NCI-H82 treated with DMSO at 0.1 percent for 48 hours (cell line): ENCODE results near the gene YWHAE.
"Not testable (repeated sequence)": the region's sequence is repeated elsewhere in the genome, so short reads cannot be mapped to it uniquely, and the experiment has no call there.

Experiments
- DNase-seq: peaks from one replicate; lab custom pipeline; 2025; ENCODE audit not compliant: unreplicated experiment; lab: John Stamatoyannopoulos, UW

Gene YWHAE

DNA sequence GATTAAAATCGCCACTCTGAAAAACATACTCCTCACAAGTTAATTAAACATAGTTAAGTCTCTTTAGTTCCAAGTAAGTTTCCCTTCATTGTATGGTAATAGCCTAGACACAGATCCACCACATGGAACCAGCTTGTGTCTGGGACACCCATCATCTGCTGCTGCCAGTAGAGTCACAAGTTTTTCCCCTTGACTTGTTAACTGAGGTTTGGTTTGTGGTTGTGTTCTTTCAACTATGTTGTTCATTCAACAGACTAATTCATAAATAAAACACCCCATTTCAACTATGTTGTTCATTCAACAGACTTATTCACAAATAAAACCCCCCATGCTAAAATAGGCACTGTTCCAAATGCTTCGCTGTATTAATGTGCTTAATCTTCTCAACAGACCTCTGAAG is 24.4 kb downstream of the YWHAE start:
- no peak for DNase-seq

DNA sequence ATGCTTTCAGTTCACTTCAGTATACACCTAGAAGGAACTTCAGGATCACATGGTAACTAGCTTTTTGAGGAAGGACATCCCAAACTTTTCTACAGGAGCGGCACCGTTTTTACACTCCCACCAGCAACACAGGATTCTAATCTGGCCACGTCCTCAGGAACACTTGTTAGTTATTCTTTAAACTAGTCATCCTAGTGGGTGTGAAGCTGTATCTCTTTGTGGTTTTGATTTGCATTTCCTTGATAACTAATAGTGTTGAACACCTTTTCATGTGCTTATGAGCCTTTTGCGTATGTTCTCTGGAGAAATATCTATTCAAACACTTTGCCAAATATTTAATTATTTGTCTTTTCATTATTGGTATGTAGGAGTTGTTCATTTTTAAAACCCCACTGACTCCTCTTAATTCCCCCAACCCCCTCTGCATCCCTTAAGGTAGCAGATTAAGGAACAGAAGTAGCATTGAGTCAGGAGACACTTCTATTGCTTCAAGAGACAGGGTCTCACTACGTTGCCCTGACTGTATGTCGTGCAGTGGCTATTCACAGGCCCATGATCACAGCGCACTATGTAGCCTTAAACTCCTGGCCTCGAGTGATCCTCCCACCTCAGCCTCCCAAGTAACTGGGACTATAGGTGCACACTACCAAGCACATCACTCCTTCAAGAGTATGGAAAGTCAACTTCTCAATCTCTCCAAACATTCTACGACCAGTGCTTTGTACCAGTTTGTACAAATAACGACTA is 25.4 kb downstream of the YWHAE start:
- DNase-seq, result no peak

DNA sequence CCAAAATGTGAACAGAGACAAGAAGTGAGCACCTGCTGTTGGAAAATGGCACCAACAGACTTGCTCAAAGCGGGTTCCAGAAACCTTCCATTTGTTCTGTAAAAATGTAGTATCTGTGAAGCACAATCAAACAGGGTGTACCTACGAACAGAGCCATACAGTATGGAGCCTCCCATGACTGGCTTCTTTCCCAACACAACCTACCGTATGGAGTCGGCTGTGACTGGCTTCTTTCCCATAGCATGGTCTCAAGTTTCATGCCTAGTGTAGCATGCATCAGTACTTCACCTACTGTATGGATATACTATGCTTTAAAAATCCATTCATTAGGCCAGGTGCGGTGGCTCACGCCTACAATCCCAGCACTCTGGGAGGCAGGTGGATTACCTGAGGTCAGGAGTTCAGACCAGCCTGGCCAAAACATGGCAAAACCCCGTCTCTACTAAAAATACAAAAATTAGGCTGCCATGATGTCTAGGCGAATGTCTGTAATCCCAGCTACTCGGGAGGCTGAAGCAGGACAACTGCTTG is 26.2 kb downstream of the YWHAE start:
- no peak for DNase-seq

DNA sequence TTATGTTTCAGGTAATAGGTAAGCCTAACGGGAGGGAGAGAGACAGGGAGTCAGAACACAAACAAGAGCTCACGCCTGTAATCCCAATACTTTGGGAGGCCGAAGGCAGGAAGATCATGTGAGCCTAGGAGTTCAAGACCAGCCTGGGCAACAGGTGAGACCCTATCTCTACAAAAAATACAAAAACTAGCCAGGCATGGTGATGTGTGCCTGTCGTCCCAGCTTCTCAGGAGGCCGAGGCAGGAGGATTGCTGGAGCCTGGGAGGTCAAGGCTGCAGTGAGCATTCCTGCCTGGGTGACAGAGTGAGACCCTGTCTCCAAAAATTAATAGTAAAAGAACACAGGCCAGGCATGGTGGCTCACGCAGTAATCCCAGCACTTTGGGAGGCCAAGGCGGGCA is 27.4 kb downstream of the YWHAE start:
- DNase-seq, result no peak

DNA sequence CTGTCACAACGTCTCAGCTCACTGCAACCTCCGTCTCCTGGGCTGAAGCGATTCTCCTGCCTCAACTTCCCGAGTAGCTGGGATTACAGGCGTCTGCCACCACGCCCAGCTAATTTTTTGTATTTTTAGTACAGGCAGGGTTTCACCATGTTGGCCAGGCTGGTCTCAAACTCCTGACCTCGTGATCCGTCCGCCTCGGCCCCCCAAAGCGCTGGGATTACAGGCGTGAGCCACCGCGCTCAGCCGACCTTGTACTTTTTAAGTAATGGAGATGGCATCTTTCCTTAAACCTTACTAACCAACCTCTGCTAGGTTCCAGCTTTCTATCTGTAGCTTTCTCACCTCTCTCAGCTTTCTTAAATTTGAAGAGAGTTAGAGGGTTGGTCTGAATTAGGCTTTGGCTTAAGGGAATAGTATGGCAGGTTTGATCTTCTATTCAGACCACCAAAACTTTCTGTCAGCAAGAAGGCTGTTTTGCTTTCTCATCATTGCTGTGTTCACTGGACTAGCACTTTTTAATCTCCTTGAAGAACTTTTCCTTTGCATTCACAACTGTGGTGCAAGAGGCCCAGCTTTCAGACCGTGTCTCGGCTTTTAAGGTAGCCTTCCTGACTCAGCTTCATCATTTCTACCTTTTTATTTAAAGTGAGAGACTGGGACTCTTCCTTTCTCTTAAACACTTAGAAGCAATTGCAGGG is 28.0 kb downstream of the YWHAE start:
- no peak for DNase-seq

DNA sequence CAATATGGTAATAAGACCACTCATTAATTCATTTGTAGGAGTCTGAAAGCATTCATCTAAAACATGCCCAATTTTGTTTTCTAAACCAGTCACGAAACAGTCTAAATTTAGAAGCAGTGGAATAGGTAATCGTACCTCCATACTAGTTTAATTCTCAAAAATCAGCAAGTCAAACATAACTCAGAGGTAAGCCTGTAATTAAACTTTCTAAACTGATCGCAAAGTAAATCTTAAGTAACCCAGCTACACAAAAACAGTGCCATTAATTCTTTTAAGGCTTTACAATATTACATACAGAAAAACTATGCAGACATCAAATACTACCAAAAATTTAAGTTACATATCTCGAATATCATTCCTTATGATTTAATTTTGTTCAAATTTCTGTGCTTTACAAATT is 31.4 kb downstream of the YWHAE start:
- DNase-seq, result no peak

DNA sequence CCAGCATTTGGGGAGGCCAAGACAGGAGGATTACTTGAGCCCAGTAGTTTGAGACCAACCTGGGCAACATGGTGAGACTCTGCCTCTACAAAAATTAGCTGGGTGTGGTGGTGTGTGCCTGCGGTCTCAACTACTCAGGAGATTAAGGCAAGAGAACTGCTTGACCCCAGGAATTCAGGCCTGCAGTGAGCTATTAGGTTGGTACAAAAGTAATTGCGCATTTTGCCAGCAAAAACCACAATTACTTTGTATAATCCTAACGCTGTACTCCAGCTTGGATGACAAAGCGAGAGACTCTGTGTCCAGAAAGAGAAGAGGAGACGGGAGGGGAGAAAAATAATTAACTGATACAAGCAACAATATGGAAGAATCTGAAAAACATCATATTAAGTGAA is 32.7 kb downstream of the YWHAE start:
- no peak for DNase-seq

DNA sequence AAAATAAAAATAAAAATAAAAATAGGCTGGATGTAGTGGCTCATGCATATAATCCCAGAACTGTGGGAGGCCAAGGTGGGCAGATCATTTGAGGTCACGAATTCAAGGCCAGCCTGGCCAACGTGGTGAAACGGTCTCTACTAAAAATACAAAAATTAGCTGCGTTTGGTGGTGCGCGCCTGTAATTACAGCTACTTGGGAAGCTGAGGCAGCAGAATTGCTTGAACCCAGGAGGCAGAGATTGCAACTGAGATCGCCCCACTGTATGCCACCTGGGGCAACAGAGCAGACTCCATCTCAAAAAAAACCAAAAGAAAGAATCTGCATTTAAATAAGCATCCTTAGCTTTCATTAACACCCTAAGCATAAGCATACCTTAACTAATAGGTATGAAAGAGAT is 33.8 kb downstream of the YWHAE start:
- no peak for DNase-seq

DNA sequence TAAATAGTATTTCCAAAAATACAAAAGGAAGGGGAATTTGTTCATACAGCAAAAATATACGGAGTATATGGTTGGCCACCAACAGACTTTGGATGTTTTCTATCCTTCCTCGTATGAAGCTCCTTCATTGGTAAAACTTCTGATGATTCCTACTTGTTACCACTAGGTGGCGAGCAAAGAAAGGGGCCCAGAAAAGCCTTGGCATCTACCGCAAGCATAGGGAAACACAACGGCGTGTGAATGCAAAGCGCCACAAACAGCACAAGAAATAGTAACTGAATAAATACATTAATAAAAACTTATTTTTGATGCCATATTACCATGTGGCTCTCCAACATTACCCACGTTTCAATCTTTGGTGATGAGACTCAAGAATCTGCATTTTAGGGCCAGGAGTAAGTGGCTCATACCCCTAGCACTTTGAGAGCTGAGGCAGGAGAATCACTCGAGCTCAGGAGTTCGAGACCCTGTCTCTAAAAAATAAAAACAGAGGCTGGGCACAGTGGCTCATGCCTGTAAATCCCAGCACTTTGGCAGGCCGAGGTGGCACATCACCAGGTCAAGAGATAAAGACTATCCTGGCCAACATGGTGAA is 34.5 kb downstream of the YWHAE start:
- DNase-seq, result peak; percentile 77

DNA sequence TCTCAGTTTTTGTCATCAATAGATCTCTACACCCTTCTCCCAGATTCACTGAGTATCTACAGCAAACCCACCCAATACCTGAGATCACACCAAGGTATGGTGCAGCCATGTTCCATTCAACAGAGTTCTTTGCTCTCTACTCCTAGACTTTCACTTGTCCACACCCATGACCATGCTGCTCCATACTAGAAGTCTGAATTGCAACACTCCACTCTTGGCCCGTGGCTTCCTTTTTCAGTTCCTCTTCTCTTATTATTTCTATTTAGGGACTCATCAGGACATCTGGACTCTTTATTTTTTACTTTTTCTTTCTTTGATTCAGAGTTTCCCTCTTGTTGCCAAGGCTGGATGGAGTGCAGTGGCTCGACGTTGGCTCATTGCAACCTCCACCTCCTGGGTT is 37.1 kb downstream of the YWHAE start:
- no peak for DNase-seq

DNA sequence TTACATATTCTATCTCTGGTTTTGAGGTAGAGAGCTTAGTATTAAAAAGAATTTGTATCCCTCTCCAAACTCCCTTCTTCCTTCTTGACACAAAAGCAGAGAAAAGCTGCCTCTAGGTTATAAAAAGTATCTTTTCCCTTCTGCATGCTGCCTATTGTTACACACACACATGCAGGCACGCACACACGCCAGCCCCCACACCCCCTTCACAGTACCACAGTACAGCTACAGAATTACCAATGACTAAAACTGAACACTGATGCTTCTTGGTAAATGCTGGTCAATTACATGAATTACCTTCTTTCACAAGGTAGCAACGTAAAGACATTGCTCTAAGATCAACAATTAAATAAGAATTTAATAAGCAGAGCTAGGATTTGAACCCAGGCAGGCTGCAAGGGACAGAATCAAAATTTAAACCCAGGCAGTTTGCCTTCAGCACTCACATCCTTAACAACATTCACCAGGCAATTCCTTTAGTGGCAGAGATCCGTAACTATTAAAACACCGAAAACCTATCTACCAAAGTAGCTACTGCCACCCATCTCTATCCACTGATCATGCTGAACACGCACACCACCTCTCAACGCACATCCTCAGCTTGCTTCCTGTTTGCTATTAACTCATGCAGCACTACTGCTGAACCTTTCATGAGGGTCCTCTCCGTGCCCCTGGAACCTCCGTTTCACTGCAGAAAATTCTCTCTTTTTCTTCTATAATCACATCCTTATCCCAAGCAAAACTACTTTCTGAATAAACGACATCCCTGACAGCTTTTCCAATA is 37.8 kb downstream of the YWHAE start:
- DNase-seq, result no peak

DNA sequence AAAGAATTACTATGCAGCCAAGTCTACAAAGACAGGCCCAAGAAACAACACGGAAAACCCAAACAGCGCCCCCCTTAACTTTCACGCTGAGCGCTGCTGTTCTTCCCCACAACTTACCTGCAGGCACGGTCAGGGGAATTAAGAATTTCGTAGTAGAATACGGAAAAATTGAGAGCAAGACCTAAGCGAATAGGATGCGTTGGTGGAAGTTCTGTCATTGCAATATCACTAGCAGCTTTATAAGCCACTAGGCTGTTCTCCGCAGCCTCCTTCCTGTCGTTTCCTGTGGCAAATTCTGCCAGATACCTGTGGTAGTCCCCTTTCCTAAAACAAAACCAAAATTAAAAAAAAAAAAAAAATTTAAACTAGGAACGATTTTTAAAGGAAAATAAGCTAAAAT is 39.0 kb downstream of the YWHAE start:
- no peak for DNase-seq

DNA sequence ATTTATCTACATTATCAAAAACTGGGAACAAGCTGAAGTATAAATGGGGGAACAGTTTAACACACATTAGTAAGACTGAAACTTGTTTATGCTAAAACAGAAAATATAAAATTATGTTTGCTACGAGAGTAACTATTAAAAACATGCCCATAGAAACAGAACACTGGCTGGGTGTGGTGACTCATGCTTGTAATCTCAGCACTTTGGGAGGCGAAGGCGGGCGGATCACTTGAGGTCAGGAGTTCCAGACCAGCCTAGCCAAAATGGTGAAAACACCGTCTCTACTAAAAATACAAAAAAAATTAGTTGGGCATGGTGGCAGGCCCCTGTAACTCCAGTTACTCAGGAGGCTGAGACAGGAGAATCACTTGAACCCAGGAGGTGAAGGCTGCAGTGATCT is 39.7 kb downstream of the YWHAE start:
- DNase-seq, result not testable (repeated sequence)

DNA sequence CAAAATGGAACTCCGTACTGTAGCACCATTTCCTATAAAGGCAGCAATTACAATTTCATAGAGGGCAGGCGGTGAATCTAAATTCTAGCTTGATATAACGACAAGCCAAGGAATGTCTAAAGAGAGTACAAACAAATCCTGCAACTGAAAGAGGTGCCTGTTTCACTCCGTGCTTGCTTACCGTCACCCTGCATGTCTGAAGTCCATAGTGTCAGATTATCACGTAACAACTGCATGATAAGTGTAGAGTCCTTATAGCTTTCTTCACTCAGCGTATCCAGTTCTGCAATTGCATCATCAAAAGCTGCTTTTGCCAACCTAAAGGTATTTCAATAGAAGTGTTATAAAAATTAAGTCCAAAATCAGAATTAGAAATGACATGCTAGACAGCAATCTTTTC is 46.0 kb downstream of the YWHAE start:
- DNase-seq, result no peak

DNA sequence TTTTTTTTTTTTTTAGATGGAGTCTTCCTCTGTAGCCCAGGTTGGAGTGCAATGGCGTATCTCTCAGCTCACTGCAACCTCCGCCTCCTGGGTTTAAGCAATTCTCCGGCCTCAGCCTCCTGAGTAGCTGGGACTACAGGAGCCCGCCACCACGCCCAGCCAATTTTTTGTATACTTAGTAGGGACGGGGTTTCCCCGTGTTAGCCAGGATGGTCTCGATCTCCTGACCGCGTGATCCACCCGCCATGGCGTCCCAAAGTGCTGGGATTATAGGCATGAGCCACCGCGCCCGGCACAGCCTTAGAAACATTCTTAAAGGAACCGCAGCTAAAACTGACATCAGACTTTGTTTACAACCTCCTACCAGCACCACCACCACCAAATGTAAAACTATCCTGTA is 47.5 kb downstream of the YWHAE start:
- not testable (repeated sequence) for DNase-seq

DNA sequence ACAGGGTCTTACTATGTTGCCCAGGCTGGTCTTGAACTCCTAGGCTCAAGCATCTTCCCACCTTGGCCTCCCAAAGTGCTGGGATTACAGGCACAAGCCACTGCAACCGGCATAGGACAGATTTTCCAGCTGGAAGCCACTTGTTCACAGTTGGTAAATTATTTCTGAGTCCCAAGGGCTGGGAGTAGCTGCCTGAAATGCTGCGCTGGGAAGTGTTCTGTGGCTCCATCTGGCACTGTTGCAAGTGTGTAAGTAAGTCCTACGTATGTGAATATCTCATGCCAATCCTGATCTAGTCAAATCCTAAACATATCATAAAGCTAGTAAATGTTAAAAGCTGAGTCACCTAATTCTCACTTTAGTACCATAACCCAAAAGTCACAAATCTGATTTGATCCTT is 48.1 kb downstream of the YWHAE start:
- no peak for DNase-seq

DNA sequence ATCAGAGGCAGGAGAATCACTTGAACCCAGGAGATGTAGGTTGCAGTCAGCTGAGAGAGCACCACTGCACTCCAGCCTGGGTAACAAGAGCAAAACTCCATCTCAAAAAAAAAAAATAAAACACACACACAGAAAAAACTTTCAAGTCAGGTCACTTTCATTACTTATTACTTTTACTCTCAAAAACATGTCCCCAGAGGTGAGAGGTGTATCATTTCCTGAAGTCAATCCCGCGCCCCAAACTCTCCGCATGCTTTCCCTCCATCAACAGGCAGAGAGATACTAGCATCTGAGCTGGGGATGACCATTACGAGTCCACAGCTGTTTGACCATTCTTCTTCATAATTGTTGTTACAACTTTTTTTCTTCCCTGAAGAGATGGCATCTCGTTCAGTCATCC is 48.7 kb downstream of the YWHAE start:
- DNase-seq, result no peak

DNA sequence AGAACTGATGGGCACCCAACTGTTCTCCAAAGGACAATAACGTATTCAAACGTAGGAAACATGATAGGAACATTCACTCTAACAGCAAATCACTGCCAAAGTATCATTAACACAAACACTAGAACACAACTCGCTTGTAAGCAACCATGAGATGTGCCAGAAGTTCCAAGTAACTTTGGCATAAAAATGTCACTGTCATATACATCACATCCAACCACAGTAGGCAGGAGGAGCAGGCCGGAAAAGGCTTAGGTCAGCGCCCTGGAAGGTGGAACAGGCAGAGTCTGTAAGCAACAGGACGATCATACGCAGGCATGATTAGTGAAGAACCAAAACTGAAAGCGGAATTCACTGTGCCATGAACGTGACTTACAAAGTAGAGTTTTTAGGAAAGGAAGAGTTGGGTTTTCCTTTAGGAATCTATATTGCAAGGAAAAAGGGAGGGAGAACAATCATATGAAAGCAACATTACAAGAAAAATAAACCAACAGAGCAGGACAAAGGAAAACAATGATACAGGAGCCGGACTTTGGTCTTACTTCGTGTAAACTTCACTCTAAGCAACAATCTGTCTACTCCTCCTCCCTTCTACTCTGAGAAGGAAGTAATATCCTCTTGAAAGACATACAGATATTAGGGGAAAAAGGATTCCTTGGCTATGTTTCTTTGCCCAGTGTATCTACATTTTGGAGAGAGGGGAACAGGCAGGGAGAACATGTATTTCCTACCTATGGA is 52.3 kb downstream of the YWHAE start:
- DNase-seq, result no peak

DNA sequence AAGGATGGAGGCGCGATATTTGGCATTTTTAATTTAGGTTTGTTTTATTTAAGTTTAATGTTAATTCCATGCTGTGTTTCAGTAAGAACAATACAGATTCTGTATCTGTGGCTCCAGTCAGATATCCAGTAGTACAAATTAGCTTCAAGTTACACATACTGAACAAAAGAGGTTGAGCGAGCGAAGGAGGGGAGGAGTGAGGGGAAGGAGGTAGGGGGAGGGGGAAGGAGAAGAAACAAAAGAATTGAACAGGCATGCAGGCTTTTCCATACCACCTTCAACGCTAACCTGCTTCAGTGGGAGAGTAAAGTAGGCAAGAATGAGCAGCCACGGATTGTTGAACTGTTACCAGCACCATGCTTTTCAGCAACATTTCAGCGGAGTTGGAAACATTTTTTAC is 55.5 kb downstream of the YWHAE start:
- DNase-seq, result no peak

DNA sequence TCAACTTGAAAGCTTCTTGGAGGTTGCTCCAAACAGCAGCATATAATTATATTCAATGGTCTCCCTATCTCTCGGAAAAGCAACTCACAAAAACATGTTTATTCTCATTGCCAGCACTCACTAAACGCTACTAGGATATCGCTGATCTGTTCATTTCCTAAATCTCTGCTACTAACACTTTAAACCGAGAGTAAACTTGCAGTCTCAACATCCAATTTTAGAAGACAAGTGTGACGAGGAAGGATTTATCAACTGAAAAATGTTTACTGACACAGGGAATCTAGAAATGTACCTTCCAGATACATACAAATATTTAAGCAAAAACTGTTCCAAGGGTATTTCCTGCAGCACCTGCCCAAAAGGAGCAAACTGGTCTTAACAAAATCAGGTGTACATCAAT is 56.5 kb downstream of the YWHAE start:
- DNase-seq, result no peak

DNA sequence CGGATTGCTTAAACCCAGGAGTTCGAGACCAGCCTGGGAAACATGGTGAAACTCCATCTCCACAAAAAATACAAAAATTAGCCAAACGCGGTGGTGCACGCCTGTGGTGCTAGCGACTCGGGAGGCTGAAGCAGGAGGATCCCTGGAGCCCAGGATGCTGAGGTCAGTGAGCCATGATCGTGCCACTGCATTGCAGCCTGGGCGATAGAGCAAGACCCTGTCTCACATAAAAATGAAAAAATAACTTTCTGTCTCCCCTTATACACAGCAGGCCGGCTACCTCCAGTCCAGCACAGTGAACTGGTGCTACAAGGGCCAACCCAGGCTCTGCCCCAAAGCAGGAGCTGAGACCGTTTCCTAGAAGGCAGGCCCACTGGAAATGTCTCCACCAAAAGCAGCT is 59.7 kb downstream of the YWHAE start:
- no peak for DNase-seq
